Measurements from ENCODE around the gene THSD7A.

- TF ChIP-seq REST (IDR thresholded peaks at IDR 0.05; ENCODE audit: insufficient read depth in 1 of 2, low read depth in 2 of 2, low read length in 2 of 2) = no peak
- no peak for TF ChIP-seq POLR2AphosphoS5 (IDR thresholded peaks at IDR 0.05; ENCODE audit: low read depth, low read length)
- no peak for TF ChIP-seq SIN3A (IDR thresholded peaks at IDR 0.05; ENCODE audit: borderline replicate concordance, insufficient read depth, low read length)
- no peak for TF ChIP-seq TAF1 (IDR thresholded peaks at IDR 0.05; ENCODE audit: borderline replicate concordance, insufficient read depth, low read length)
- no peak for TF ChIP-seq FOXP2 (optimal IDR thresholded peaks at IDR 0.05; ENCODE audit: borderline replicate concordance, extremely low read depth, extremely low read length, insufficient read depth)
Measured at GRCh38 chr7:11754123-11754522, 77.9 kb downstream of the THSD7A start.
